NCI-H345 (cell line): Measurements from ENCODE around the gene MARVELD1.

Experiments
- DNase-seq: peaks from one replicate; lab custom pipeline; 2025; lab: John Stamatoyannopoulos, UW

Gene MARVELD1

DNA sequence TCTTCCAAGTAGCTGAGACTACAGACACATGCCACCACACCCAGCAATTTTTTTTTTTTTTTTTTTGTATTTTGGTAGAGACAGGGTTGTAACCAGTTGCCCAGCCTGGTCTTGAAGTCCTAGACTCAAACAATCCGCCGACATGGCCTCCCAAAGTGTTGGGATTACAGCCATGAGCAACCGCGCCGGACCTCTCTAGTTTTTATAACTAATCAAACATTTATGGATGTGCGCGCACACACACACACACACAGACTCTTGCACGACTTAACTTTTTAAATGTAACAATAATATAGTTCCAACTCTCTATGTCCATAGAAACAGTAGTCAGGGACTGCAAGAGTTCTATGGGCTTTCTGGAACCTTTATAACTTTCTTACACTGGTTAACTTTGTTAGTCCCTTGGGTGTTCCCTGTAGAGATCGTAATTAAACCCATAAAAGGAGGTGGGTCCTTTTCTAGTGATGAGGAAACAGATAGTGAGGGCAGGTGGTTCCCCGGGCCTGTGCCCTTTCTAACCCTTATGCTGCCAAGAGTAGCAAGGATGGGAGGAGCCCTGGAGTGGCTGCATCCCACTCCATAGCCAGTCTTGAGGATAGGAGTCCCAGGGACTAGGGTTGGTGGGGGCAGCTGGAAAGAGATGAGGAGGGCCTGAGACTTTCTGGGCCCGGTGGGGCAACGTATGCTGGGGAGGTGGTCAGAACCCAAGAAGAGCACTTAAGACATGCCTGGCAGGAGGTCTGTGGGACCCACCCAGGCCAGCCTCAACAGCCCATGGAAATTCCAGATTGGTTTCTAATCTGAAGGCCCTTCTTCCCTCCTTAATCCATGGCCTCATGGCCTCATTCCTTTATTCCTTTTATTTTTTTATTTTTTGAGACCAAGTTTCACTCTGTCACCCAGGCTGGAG is 8.6 kb downstream of the MARVELD1 start:
- no peak for DNase-seq

DNA sequence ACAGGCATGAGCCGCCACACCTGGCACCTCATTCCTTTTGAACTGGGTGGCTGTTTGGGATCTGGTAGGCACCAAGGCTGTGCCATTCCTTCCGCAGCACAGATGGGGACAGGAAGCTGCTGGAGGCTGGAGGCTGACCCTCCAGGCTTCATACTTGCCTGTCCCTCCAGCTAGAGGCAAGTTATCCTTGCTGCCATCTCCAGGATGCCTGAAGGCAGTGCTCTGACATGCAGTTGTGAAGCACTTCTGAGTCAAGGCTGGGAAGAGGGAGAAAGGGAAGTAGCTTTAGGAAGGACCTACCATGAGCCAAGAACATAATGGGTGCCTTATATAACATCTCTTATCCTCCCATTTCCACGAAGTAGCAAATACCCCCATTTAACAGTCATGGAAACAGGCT is 9.5 kb downstream of the MARVELD1 start:
- no peak for DNase-seq

DNA sequence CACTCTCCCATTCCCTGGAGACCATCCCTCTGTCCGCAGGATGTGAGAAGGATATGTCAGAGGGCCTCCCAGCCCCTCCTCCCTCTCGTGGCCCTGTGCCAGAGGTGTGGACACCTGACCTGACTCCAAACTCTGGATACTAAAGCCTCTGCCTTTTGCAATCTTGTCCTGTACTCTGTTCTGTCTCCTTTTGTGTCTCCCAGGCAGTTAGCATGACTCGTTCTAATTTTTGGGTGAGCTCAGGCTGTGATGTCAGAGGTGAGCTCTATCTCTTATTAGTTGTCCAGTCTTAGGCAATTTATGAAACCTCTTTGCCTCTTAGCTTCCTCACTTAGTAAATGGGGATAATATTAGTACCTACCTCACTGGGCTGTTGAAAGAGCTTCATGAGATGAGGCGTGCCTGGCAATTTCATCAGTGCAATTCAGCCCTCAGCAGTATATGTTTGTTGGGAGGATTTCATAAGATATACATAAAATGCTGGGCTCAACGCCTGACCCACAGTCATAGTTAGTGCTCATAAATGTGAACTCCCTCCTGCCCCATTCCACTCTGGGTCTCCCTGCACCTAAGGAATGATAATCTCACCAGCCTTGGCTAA is 10.9 kb downstream of the MARVELD1 start:
- DNase-seq = no peak

DNA sequence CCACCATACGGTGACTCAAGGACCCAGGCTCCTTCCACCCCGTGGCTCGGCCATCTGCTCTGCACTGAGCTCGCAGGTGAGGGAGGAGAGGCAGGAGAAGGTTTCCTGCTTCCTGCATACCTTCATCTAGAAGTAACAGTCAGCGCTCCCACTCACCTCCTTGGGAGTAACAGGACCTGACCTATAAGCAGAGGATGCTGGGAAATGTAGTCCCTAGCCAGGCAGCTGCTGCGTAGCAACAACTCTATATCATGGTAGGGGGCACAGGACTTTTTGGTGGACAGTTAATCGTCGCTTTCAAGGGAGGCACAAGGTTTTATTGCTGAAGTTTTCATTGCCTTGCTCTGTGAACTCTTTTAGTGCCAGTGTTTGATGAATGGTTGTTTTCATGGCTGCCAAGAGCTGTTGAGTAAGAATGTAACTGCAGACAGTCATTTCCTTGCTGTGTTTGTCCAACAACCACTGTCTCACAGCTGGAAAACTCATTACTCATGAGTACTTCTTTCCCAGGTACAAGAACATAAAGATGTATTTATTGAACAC is 13.2 kb downstream of the MARVELD1 start:
- no peak for DNase-seq

DNA sequence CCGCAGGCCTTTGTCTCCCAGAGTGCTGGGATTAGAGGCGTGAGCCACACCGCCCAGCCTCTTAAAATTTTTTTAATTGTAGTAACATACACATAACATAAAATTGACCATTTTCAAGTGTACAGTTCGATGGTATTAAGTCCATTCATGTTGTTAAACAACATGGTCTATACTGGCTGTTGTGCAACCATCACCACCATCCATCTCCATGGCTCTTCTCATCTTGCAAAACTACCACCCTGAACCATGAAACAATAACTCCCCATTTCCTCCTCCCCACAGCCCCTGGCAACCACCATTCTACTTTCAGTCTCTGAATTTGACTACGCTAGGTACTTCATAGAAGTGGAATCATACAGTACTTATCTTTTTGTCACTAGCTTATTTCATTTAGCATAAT is 15.5 kb downstream of the MARVELD1 start:
- DNase-seq = no peak

DNA sequence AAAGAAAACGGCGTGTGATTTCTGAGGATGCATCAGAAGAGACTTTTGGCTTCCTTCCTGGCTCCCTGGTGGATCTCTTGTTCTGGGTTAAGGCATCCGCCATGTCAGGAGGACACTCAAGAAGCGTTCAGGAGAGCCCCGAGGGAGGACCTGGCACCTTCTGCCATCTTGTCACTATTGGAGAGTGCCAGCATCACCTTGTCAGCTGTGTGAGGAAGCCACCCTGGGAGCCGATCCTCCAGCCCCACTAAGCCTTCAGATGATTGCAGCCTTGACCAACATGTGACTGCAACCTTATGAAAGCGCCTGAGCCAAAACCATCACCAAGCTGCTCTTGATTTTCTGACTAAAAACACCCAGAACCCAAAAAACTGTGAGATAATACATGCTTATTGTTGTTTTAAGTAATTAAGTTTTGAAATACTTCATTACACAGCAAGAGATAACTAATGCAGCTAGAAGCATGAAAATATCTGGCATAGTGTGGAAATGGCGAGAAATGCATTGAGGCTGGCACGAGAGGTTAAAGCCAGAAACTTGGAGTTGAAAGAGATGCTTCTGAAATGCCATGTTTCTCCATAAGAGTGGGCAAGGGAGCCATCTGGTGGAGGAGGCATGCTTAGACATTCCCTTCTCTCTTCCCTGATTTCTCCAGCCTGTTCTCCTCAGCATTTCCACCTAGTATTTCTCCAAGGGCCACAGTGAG is 18.0 kb downstream of the MARVELD1 start:
- peak; percentile 43 for DNase-seq

DNA sequence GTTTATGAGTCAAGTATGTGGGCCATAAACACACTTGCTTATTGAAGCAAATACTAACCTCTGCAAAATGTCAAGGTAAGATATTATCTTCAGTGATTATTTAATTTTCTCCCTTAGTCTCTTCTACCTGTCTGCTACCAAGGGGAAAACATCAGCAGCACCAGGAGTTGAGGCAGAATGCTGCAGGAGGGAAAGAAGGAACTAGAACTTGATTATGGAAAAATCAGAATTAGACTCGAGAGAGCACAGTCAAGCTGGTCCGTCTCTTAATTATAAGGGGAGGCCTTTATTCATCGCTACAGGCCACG is 18.5 kb downstream of the MARVELD1 start:
- no peak for DNase-seq

DNA sequence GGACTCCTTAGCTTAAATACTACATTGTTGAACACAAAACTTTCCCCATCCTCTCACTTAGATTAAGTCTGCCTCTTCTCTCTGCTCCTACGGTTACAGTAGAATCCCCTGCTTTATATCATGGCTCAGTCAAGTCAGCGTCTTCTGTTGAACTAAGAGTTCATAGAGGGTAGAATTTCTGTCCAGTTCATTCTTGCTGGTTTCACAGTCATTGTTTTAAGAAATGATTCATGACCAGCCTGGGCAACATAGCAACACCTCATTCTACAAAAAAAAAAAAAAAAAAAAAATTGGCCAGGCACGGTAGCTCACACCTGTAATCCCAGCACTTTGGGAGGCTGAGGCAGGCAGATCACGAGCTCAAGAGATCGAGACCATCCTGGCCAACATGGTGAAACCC is 19.7 kb downstream of the MARVELD1 start:
- no peak for DNase-seq

DNA sequence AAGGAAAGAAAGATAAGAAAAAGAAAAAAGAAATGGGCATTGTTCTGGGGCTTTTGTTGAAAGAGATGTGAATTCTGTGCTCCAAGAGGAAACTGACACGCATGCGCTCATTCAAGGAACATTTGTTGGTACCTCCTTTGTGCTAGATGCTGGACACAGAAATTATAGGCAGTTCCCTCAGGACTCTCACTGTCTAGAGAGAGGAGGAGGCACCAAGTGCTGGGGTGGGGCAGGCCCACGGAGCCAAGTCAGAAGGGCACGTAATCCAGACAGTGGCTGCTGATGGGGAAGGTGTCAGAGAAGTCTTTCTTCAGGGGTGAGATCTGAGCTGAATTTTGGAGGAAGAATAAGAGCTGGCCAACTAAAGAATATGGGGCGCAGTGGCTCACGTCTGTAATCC is 20.5 kb downstream of the MARVELD1 start:
- DNase-seq = no peak

DNA sequence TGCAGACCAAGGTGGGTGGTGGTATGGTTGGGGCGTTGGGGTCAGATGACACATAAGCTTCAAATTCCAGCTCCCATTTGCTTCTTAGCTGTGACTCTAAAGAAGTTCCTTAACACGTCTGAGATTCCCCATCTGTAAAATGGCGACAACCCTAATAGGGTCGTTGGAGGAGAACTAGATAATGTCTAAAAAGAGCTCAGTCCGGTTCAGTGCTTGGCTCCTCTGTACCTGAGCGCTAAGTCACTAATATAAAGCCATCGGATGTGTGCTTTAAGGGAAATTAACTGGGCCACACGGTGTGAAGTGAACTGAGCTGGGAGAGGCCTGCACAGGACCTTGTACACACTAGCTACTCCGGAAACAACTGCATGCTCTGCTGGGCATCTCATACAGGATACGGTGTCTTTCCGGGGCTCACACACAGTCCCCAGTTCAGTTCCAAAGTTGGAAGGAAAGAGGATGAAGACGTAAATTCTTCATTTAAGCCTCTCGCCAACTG is 22.9 kb downstream of the MARVELD1 start:
- no peak for DNase-seq

DNA sequence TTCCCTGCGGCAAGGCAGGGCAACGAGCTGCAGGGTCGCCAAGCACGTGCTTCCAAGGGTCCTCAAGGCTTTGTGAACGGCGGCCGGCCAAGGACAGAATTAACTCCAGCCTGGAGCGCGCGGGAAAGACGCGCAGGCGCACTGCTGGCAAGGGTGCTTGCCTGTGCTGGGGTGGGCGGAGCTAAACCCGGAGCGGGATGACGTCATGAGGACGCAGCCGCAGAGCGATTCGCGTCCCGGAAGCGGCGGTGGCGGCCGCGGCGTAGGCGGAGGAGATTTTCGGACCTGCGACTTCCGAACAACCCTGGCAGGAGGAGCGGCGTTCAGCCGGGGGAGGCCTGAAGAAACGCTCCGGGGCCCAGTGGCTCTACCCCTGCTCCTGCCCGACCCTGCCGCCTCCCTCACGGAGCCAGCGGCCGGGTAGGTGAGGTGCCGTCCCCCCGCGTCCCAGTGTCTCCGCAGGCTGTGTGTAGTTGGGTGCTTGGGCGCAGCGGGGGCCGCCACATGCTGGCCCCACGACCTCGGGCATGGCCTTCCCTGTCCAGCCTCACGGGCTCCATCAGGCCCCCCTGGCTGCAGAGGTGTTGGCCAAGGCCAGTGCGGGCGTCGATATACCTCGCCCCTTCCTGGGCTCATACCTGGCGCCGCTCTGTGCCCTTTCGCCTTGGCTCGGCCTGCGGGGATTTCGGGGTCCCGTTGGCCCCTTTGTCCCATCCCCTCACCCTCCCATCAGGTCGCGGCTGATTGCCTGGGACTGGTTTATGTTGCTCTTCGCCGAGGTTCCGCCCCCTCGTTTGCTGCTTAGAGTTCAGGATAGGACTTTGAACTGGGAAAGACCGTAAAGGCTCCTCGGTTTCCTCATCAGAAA is 23.6 kb downstream of the MARVELD1 start, which contains the start of gene ZFYVE27:
ZFYVE27 (plus strand) TSS at position 227 of the 868 bp plus-strand sequence. CDS start 1,350 bp downstream, outside the sequence.
- peak; percentile 90 for DNase-seq

DNA sequence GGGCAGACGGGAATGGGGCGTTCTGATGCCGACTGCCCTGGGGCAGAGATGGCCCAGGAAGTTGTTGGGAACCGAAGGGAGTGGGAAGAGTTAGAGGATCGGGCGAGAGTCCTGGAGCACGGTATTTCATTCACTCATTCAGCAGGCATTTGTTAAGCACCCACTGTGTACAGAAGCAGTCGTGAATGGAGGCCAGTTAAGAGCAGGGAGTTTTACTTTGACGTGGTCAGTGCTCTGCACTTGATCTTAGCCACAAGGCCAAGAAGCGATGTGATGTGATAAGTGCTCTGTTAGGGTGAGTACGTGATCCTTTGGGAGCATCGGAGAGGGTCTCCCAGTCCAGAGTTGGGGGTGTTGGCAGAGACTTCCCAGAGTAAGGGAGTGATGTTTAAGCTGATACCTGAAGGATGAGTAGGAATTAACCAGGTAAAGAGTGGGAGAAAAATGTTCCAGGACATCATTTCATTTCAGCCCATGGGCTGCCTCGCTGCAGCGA is 24.3 kb downstream of the MARVELD1 start:
- DNase-seq = no peak

DNA sequence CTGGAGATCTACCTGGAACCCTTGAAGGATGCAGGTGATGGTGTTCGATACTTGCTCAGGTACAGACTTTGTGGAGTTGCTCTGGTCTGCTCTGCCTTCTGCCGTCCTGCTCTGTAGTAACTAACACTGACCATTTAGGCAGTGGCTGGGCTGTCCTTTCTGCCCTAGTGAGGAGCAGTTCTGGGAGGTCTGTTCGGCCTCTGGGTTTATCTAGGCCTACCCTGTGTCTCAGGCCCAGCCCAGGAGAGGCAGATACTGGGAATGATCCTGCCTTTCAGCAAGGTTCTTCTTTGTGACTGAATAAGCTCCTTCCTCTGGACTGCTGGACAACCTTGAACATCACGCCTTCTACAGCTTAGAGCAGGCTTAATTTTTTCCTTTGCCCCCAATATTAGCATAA is 25.1 kb downstream of the MARVELD1 start:
- DNase-seq = no peak

DNA sequence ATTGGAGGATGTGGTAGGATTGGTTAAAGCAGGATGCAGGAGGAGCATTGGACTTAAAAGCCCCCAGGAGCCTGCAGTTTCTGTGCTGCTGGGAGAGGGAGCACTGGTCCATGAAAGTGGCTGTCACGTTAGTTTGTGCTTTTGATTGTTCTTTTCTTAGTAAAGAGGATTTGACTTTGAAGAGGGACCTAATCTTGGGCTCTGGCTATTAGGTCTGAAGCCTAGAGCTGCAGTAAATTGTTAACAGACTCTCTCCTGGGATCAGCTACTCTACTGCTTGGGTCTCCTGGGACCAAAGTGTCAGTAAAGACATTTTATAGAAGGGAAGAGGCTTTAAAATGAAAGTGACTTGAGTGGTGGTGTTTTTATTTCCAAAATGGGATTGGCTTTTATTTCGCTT is 27.1 kb downstream of the MARVELD1 start:
- no peak for DNase-seq

DNA sequence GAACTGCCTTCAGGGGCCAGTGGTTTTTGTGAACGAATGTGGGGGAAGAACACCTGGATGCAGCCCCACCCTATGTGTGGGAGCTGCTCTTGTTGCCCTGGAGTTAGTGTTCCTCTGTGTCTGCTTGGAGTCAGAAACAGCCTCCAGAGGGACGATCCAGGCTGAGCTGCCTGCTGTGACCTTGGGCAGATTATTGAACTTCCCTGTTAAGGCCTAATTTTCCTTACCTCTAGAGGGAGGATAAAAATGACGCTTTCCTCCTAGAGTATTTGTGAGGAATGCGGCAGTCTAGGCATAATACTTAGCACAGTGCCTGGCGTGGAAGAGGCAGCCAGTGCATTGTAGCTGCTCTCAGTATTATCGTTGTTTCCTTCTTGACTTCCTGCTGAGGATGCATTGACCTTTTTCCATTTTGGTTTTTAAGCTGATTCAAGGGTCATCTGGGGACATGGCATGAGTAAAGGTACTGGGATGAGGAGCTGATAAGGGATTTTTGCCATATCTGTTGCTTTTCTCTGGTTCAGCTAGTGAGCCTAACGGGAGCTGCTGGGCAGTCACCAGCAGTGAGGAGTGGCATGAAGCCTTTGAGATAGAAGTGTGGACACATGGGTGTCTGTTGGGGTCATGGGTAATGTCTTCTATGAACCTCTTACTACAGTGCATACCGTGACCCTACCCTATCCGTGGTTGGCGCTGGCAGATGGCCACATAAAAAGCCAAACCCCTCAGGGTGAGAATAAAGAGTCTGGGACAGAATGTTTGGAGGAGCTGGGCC is 29.8 kb downstream of the MARVELD1 start:
- no peak for DNase-seq

DNA sequence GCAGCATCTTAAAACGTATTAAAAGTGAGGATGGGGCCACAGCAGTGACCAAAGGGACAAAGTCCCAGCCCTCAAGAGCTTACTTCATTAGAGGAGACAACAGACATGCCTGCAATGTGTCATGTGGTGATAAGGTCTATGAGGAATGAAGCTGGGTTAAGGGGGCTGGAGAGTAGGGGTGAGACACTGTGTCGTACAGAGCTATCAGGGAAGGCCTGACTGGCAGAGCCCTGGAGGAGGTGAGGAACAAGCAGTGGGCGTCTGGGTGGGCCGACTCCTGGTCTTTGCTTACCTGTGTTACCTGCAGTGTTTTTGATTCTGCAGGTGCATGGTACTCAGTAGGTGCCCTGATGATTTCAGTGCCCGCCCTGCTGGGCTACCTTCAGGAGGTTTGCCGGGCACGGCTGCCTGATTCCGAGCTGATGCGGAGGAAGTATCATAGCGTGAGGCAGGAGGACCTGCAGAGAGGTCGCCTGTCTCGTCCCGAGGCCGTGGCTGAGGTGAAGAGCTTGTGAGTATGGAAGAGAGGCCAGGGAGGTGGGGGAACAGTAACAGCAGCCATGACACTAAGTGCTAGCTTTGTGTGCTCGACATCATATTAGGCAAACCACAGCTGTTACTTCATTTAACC is 31.0 kb downstream of the MARVELD1 start:
- no peak for DNase-seq

DNA sequence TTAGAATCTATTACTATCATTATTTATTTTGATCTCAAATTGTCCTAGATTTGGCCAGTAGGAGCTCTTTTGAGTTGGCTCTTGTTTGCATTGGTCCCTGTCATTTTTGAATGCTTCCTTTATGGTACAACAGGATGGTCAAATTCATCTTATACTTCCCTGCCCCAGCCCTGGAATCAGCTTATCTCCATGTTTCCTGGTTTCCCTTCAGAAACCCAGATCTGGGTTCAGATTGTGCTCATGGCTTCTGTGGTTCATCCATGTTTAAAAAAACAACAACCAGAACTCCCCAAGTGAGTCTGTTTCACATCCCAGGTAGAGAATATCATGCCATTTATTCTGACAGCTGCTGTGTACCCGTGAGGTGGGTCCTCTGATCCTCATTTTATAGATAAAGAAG is 34.0 kb downstream of the MARVELD1 start:
- DNase-seq = no peak

DNA sequence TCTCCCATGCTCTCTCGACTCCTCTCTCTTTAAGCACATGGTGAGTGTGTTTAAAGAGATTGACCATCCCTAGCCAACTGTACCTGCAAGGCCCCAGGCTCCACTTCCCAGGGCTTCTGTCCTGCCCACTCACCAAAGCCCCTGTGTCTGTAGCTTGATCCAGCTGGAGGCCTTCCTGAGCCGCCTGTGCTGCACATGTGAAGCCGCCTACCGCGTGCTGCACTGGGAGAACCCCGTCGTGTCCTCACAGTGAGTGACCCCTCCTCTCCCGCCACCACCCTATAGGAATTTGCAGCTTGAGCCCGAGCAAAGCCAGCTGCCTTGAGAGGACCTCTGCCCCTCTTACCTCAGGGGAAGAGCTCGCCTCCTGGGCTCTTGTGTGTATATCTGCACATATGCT is 34.6 kb downstream of the MARVELD1 start:
- DNase-seq = no peak

DNA sequence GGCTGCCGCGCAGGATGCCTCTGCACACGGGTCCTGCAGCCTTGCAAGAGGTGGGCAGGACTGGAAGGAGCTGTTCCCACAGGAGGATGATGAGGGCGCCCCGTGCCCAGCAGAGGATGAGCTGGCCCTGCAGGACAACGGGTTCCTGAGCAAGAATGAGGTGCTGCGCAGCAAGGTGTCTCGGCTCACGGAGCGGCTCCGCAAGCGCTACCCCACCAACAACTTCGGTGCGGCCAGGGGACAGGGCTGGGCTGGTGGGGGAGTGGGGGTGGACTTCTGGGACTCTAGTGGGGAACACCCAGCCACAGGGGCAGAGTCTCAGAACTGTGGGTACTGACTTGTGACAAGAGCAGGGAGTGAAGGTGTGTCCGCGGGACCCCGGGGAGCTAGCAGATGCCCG is 39.4 kb downstream of the MARVELD1 start:
- DNase-seq = no peak

DNA sequence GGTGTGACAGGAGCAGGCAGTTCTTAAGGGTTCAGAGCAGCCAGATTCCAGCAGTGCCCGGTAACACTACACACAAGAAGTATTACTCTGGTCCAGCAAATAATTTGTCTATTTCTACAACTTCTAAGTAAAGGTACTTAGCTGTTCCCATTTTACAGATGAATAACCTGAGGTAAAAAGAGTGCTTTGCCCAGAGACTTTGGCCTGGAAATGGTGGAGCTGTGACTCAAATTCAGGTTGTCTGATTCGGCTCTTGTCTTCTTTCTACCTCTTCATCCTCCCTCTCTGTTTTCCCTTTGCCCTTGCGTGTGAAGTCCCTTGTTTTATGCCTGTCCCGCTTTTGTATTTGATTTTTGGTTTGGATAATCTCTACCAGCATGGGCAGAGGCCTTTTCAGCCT is 41.2 kb downstream of the MARVELD1 start:
- DNase-seq = no peak
